Right lobe of liver (tissue), 4 donors: ENCODE measurements around the gene SVBP.

ENCODE experiments used
- CTCF ChIP-seq, 4 donors: fragments of 200-600 bp in 3 of 4; fragments of 450-650 bp in 1 of 4; IDR thresholded peaks; one replicate each; pipeline versions ENCODE4 v1.5.1 to v1.8.0; 2016 to 2022; ENCODE audit warnings: antibody characterized with exemption in 4 of 4, mild to moderate bottlenecking in 2 of 4
- POLR2A ChIP-seq: fragments of 450-650 bp; IDR thresholded peaks from one replicate; pipeline ENCODE4 v1.6.1; 2017; ENCODE audit warnings: antibody characterized with exemption, mild to moderate bottlenecking
- donor health status: DM: no; HTN: no; CAD: no.
- donor health status: DM: no; HTN: no; CAD: no.
- donor health status: DM: no; HTN: yes; CAD: no.

DNA sequence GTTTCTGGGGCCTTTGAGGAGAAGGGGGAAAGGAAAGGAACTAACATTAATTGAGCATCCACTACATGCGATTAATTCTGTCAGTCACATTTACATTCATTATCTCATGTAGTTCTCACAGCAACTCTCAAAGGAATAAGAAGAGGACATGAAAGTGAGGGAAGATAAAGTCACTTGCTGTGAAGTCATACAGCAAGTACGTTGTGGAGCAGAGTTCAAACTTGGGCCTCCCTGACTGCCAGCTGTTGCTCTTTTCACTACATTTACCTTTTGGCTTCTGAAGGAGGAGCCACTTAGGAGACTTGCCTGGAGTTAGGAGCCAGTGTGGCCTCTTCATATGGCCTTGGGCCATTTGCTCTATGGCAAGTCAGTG, 35.4 kb upstream of the SVBP start:
- TF ChIP-seq CTCF (IDR thresholded peaks at IDR 0.05) (no peak), POLR2A (no peak)
